Neural cell (in vitro differentiated cells): ENCODE measurements around the gene RUBCN. TPM values are rescaled to one million over a fixed set of nuclear protein-coding genes. Genes with fewer than 3 reads are reported as not detected.

Source experiments
- H2AFZ ChIP-seq: fragments of 200-600, 300-800 bp; sonication (generic), shearing (Covaris generic); 2 replicates; pipeline ENCODE4 v1.6.0; 2014; ENCODE audit warnings: low read depth, mild to moderate bottlenecking, antibody characterized with exemption, low read length, moderate library complexity
- H3F3A ChIP-seq: fragments of 200-600 bp; shearing (Covaris generic); 2 replicates; pipeline ENCODE4 v1.6.1; 2016; ENCODE audit warnings: mild to moderate bottlenecking, moderate library complexity, mixed read lengths, antibody characterized with exemption, low read length; ENCODE audit not compliant: insufficient read depth, poor library complexity, severe bottlenecking
- H3K27ac ChIP-seq: fragments of 200-600, 300-800 bp; sonication (generic), shearing (Covaris generic); 2 replicates; pipeline ENCODE4 v1.5.1; 2014; ENCODE audit warnings: mild to moderate bottlenecking, low read length, moderate library complexity
- H3K27me3 ChIP-seq: fragments of 300-800, 200-600 bp; sonication (generic), shearing (Covaris generic); 2 replicates; pipeline ENCODE4 v1.6.0; 2014; ENCODE audit warnings: mild to moderate bottlenecking, low read depth, low read length, moderate library complexity; ENCODE audit not compliant: insufficient read depth
- H3K36me3 ChIP-seq: fragments of 300-800, 200-600 bp; sonication (generic), shearing (Covaris generic); 2 replicates; pipeline ENCODE4 v1.5.1; 2014; ENCODE audit warnings: mild to moderate bottlenecking, antibody characterized with exemption, low read length, moderate library complexity; ENCODE audit not compliant: insufficient read depth
- H3K4me2 ChIP-seq: fragments of 300-800, 200-600 bp; sonication (generic), shearing (Covaris generic); 2 replicates; pipeline ENCODE4 v1.6.0; 2014; ENCODE audit warnings: mild to moderate bottlenecking, low read length
- H3K4me3 ChIP-seq: fragments of 300-800, 200-600 bp; sonication (generic), shearing (Covaris generic); 2 replicates; pipeline ENCODE4 v1.5.1; 2014; ENCODE audit warnings: mild to moderate bottlenecking, low read length, moderate library complexity
- H3K79me2 ChIP-seq: fragments of 200-600 bp; shearing (Covaris generic); replicated peaks from 2 replicates; pipeline ENCODE4 v1.6.0; 2014; ENCODE audit warnings: mild to moderate bottlenecking, low read length, moderate library complexity; ENCODE audit not compliant: insufficient read depth
- H3K9ac ChIP-seq: fragments of 300-800, 200-600 bp; sonication (generic), shearing (Covaris generic); 2 replicates; pipeline ENCODE4 v1.6.1; 2016; ENCODE audit warnings: mild to moderate bottlenecking, low read length, mixed read lengths
- H3K9me2 ChIP-seq: fragments of 200-600 bp; shearing (Covaris generic); 2 replicates; pipeline ENCODE4 v1.6.1; 2016; ENCODE audit warnings: mild to moderate bottlenecking, low read length, mixed read lengths; ENCODE audit not compliant: insufficient read depth
- H3K9me3 ChIP-seq: fragments of 200-600, 300-800 bp; sonication (generic), shearing (Covaris generic); 2 replicates; pipeline ENCODE4 v1.6.1; 2016; ENCODE audit warnings: mild to moderate bottlenecking, mixed run types, low read length, moderate library complexity, mixed read lengths
- H4K20me1 ChIP-seq: fragments of 200-600 bp; shearing (Covaris generic); 2 replicates; pipeline ENCODE4 v1.6.1; 2016; ENCODE audit warnings: mild to moderate bottlenecking, mixed run types; ENCODE audit not compliant: insufficient read depth
- EP300 ChIP-seq: fragments of 450-650 bp; conservative IDR thresholded peaks from 2 replicates; pipeline ENCODE4 v1.6.1; 2014; ENCODE audit warnings: antibody characterized with exemption, mild to moderate bottlenecking, moderate library complexity; ENCODE audit not compliant: poor library complexity, severe bottlenecking
- EZH2 ChIP-seq: fragments of 200-600, 300-800 bp; shearing (Covaris generic), sonication (generic); IDR thresholded peaks from 2 replicates; pipeline ENCODE4 v1.6.1; 2014; ENCODE audit warnings: antibody characterized with exemption, low read length, borderline replicate concordance, mild to moderate bottlenecking; ENCODE audit not compliant: insufficient read depth, poor library complexity, severe bottlenecking
- MXI1 ChIP-seq: fragments of 450-650 bp; conservative IDR thresholded peaks from 2 replicates; pipeline ENCODE4 v1.6.1; 2014; ENCODE audit warnings: antibody characterized with exemption, mild to moderate bottlenecking; ENCODE audit not compliant: poor library complexity, severe bottlenecking
- POLR2AphosphoS5 ChIP-seq: IDR thresholded peaks from 2 replicates; pipeline ENCODE4 v1.6.1; 2012
- RAD21 ChIP-seq: fragments of 450-650 bp; conservative IDR thresholded peaks from 2 replicates; pipeline ENCODE4 v1.6.1; 2014; ENCODE audit warnings: antibody characterized with exemption, mild to moderate bottlenecking, moderate library complexity
- REST ChIP-seq: IDR thresholded peaks from 2 replicates; pipeline ENCODE4 v1.6.1; 2012; ENCODE audit warnings: borderline replicate concordance
- SMC3 ChIP-seq: fragments of 450-650 bp; conservative IDR thresholded peaks from 2 replicates; pipeline ENCODE4 v1.6.1; 2014; ENCODE audit warnings: antibody characterized with exemption, mild to moderate bottlenecking, moderate library complexity; ENCODE audit not compliant: poor library complexity
- TAF1 ChIP-seq: IDR thresholded peaks from 2 replicates; pipeline ENCODE4 v1.6.1; 2012; ENCODE audit warnings: low read depth
- polyA plus RNA-seq: library from polyadenylated mRNA; depleted of rRNA; stranded (reverse); fragments of >200 nt; gene quantifications from 2 replicates; pipeline ENCODE4 v1.2.3, GENCODE V29; 2014
- TF ChIP-seq, protein P1 (sequence below): fragments of 450-650 bp; IDR thresholded peaks from 2 replicates; pipeline ENCODE4 v1.5.1; 2014; ENCODE audit warnings: antibody characterized with exemption, mild to moderate bottlenecking, moderate library complexity; ENCODE audit not compliant: poor library complexity, severe bottlenecking

The RUBCN gene
- polyA plus RNA-seq, 1 donor from 2014 or later = 16.1 TPM

DNA sequence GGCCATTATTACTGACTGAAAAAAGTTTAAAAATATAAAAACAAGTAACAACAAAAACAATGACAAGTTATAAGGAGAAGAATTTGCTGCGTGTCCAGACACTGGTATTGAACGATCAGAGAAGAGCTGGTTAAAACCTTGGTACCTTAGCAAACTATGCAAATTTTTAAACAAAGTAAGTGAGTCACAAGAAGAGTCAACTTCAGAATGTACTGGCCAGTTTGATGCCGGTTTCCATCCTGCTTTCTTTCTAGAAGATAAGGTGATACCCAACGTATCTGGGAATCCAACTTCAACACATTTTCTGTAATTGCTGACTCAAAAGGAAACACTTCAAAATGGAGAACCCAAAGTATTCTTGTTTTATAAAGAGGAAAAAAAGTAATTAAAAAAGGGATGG, 49.8 kb downstream of the RUBCN start:
- H3K27me3 ChIP-seq = no peaks in the 10 kb centered on the region
- H3K4me2 ChIP-seq = no peak overlapping the region
- H3K9ac ChIP-seq = no peak overlapping the region
- no peak overlapping the region for H3K4me3 ChIP-seq
- H2AFZ ChIP-seq = no peak overlapping the region
- H4K20me1 ChIP-seq = no peaks in the 10 kb centered on the region
- H3K36me3 ChIP-seq = peaks cover 9% of the 10 kb centered on the region
- H3K27ac ChIP-seq = no peak overlapping the region
- H3K9me2 ChIP-seq = no peaks in the 10 kb centered on the region
- TF ChIP-seq, protein P1, sequence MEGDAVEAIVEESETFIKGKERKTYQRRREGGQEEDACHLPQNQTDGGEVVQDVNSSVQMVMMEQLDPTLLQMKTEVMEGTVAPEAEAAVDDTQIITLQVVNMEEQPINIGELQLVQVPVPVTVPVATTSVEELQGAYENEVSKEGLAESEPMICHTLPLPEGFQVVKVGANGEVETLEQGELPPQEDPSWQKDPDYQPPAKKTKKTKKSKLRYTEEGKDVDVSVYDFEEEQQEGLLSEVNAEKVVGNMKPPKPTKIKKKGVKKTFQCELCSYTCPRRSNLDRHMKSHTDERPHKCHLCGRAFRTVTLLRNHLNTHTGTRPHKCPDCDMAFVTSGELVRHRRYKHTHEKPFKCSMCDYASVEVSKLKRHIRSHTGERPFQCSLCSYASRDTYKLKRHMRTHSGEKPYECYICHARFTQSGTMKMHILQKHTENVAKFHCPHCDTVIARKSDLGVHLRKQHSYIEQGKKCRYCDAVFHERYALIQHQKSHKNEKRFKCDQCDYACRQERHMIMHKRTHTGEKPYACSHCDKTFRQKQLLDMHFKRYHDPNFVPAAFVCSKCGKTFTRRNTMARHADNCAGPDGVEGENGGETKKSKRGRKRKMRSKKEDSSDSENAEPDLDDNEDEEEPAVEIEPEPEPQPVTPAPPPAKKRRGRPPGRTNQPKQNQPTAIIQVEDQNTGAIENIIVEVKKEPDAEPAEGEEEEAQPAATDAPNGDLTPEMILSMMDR = no peak
- no peak for TF ChIP-seq EP300
- no peak for TF ChIP-seq EZH2
- no peak for TF ChIP-seq RAD21
- TF ChIP-seq TAF1 = no peak
- TF ChIP-seq POLR2AphosphoS5 = no peak
- TF ChIP-seq SMC3 = no peak
- no peak for TF ChIP-seq REST
- no peak for TF ChIP-seq MXI1
- no peaks in the 10 kb centered on the region for H3K79me2 ChIP-seq
- H3F3A ChIP-seq = no peaks in the 10 kb centered on the region
- no peaks in the 10 kb centered on the region for H3K9me3 ChIP-seq

- H3F3A ChIP-seq = no peaks in the 10 kb centered on the region
- H3K27ac ChIP-seq = no peak overlapping the region
- no peaks in the 10 kb centered on the region for H3K27me3 ChIP-seq
- no peak overlapping the region for H2AFZ ChIP-seq
- no peak overlapping the region for H3K4me2 ChIP-seq
- no peaks in the 10 kb centered on the region for H3K9me2 ChIP-seq
- TF ChIP-seq MXI1 = no peak
- TF ChIP-seq, protein P1 = no peak
- no peak for TF ChIP-seq REST
- TF ChIP-seq EP300 = no peak
- no peak for TF ChIP-seq TAF1
- no peak for TF ChIP-seq RAD21
- TF ChIP-seq SMC3 = no peak
- TF ChIP-seq EZH2 = no peak
- TF ChIP-seq POLR2AphosphoS5 = no peak
- no peak overlapping the region for H3K4me3 ChIP-seq
- no peak overlapping the region for H3K9ac ChIP-seq
- no peaks in the 10 kb centered on the region for H3K9me3 ChIP-seq
- H4K20me1 ChIP-seq = no peaks in the 10 kb centered on the region
- H3K79me2 ChIP-seq = no peaks in the 10 kb centered on the region
- peaks cover 1% of the 10 kb centered on the region for H3K36me3 ChIP-seq
These were observed 51.2 kb downstream of the RUBCN start for GRCh38 chr3:197685546-197685945.
